GM12878 (cell line): Measurements from ENCODE around the gene PPIP5K2. TPM values are rescaled to one million over a fixed set of nuclear protein-coding genes. Genes with fewer than 3 reads are reported as not detected.

Source experiments
- ASH2L ChIP-seq: fragments of 300-600, 200-600 bp; sonication (generic); IDR thresholded peaks from 2 replicates; pipeline ENCODE4 v1.6.1; 2017; ENCODE audit warnings: low read depth, mild to moderate bottlenecking, borderline replicate concordance
- ETV6 ChIP-seq, 2 experiments: fragments of 450-650 bp in 1 of 2; IDR thresholded peaks in 1 of 2; conservative IDR thresholded peaks in 1 of 2; 2 replicates each; pipeline ENCODE4 v1.6.1; 2014; ENCODE audit warnings: antibody characterized with exemption in 1 of 2, borderline replicate concordance in 1 of 2, low read depth in 1 of 2, mild to moderate bottlenecking in 1 of 2, moderate library complexity in 1 of 2
- FOXM1 ChIP-seq: IDR thresholded peaks from 2 replicates; pipeline ENCODE4 v1.6.1; 2012; ENCODE audit warnings: low read depth, mild to moderate bottlenecking, inconsistent platforms, low read length, moderate library complexity
- HDAC6 ChIP-seq: fragments of 200-600 bp; sonication (generic); IDR thresholded peaks from one replicate; pipeline ENCODE4 v1.8.0; 2017; ENCODE audit warnings: antibody characterized with exemption; ENCODE audit not compliant: unreplicated experiment
- IKZF1 ChIP-seq: fragments of 450-650 bp; conservative IDR thresholded peaks from 2 replicates; pipeline ENCODE4 v1.6.1; 2017; ENCODE audit warnings: antibody characterized with exemption, mild to moderate bottlenecking
- IRF5 ChIP-seq: fragments of 450-650 bp; IDR thresholded peaks from 2 replicates; pipeline ENCODE4 v1.6.1; 2017; ENCODE audit warnings: borderline replicate concordance
- NFIC ChIP-seq: IDR thresholded peaks from 2 replicates; pipeline ENCODE4 v1.6.1; 2012; ENCODE audit warnings: low read depth, mild to moderate bottlenecking, inconsistent platforms, low read length, moderate library complexity
- PAX8 ChIP-seq: fragments of 450-650 bp; IDR thresholded peaks from 2 replicates; pipeline ENCODE4 v1.6.1; 2017; ENCODE audit warnings: mild to moderate bottlenecking, moderate library complexity
- PBX3 ChIP-seq: IDR thresholded peaks from 2 replicates; pipeline ENCODE4 v1.6.1; 2011; ENCODE audit warnings: mild to moderate bottlenecking, low read depth, low read length, moderate library complexity; ENCODE audit not compliant: insufficient replicate concordance
- RBBP5 ChIP-seq: fragments of 200-600 bp; sonication (generic); conservative IDR thresholded peaks from 2 replicates; pipeline ENCODE4 v1.6.1; 2016
- SIN3A ChIP-seq: IDR thresholded peaks from 2 replicates; pipeline ENCODE4 v1.6.1; 2012; ENCODE audit warnings: low read depth, low read length, improper control_type of control experiment
- SMARCA5 ChIP-seq: fragments of 450-650 bp; IDR thresholded peaks from 2 replicates; pipeline ENCODE4 v1.6.1; 2017; ENCODE audit warnings: mild to moderate bottlenecking
- SREBF2 ChIP-seq: IDR thresholded peaks from 2 replicates; pipeline ENCODE4 v1.6.1; 2012; ENCODE audit warnings: mild to moderate bottlenecking, low read length
- ZNF592 ChIP-seq: fragments of 450-650 bp; IDR thresholded peaks from 2 replicates; pipeline ENCODE4 v1.6.1; 2017; ENCODE audit warnings: mild to moderate bottlenecking, moderate library complexity
- polyA plus RNA-seq, 11 experiments: library from polyadenylated mRNA; depleted of rRNA in 4 of 11; unstranded in 6 of 11; stranded (reverse) in 5 of 11; fragments of >200 nt; fragmentation: Nextera tagmentation in 4 of 11; fragmentation: Illumina TruSeq in 1 of 11; extraction: Ambion mirVana in 4 of 11; extraction: Trizol in 1 of 11; gene quantifications; 1 replicate in 1 of 11; 2 replicates in 10 of 11; pipeline versions ENCODE4 v1.2.1 to v1.2.3, GENCODE V29; 2011 to 2016; ENCODE audit warnings: inconsistent platforms in 2 of 11, missing spikeins in 2 of 11, low read depth in 1 of 11
- total RNA-seq, 4 experiments: library from RNA; depleted of rRNA in 3 of 4; stranded (reverse); fragments of >200 nt in 3 of 4; fragmentation: Illumina TruSeq in 1 of 4; extraction: Trizol in 1 of 4; gene quantifications; 2 replicates each; pipeline versions ENCODE4 v1.2.1 to v1.2.3, GENCODE V29; 2013 to 2021
- TF ChIP-seq, protein P1 (sequence below): IDR thresholded peaks from 2 replicates; pipeline ENCODE4 v1.6.1; 2011; ENCODE audit warnings: borderline replicate concordance, low read depth, mild to moderate bottlenecking, moderate library complexity, low read length; ENCODE audit not compliant: insufficient read depth, poor library complexity, severe bottlenecking

PPIP5K2 gene
- total and polyA plus RNA-seq, 10 of the 15 experiments (the other 5 are each of a cell fraction or from before 2014, with no cell fraction given): 27.7 to 87.3 (median 58.6) TPM

- TF ChIP-seq PAX8: no peak
- TF ChIP-seq NFIC: peak; percentile 72
- no peak; the same call in 1 of the 2 replicates for TF ChIP-seq SMARCA5
- no peak for TF ChIP-seq SREBF2
- TF ChIP-seq PBX3: no peak
- no peak for TF ChIP-seq SIN3A
- no peak for TF ChIP-seq IRF5
- no peak; a peak in 1 of 4 replicates for TF ChIP-seq ETV6 (conservative IDR thresholded peaks at IDR 0.05 in 1 of 2, IDR thresholded peaks at IDR 0.05 in 1 of 2; ENCODE audit: borderline replicate concordance in 1 of 2, low read depth in 1 of 2)
- TF ChIP-seq ZNF592: no peak
- TF ChIP-seq RBBP5: no peak
- TF ChIP-seq ASH2L: no peak
- TF ChIP-seq FOXM1: no peak
- no peak for TF ChIP-seq HDAC6
- TF ChIP-seq IKZF1: no peak; the same call in 1 of the 2 replicates
- TF ChIP-seq, protein P1, sequence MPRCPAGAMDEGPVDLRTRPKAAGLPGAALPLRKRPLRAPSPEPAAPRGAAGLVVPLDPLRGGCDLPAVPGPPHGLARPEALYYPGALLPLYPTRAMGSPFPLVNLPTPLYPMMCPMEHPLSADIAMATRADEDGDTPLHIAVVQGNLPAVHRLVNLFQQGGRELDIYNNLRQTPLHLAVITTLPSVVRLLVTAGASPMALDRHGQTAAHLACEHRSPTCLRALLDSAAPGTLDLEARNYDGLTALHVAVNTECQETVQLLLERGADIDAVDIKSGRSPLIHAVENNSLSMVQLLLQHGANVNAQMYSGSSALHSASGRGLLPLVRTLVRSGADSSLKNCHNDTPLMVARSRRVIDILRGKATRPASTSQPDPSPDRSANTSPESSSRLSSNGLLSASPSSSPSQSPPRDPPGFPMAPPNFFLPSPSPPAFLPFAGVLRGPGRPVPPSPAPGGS: no peak
- TF ChIP-seq, all 136 proteins: peak for 23
Observed at GRCh38 chr5:103260951-103261350, 140.8 kb downstream of the PPIP5K2 start (continued).
